ENCODE measurements around the gene FPR2. TPM values are rescaled to one million over a fixed set of nuclear protein-coding genes. Genes with fewer than 3 reads are reported as not detected.
"Not testable (repeated sequence)": the region's sequence is repeated elsewhere in the genome, so short reads cannot be mapped to it uniquely, and the experiment has no call there.

FPR2 gene
- total and polyA plus RNA-seq, 3 experiments from 2014 or later = not detected

GRCh38 chr19:51799774-51800472, 38.9 kb downstream of the FPR2 start:
- Mint-ChIP-seq H3K27me3 (peaks cover 7 to 22% of the 10 kb centered on the region in 2 donors), H3K4me3 (no peak overlapping the region), H3K4me1 (no peaks in the 10 kb centered on the region), H3K27ac (no peak overlapping the region), H3K36me3 (no peaks in the 10 kb centered on the region), H3K9me3 (peaks cover 0 to 23% (median 14%) of the 10 kb centered on the region in 5 donors)
- Histone ChIP-seq H3K4me3 (ENCODE audit: low read length) (no peak overlapping the region), H3K36me3 (ENCODE audit: insufficient read depth, low read length) (no peaks in the 10 kb centered on the region), H3K9me3 (ENCODE audit: low read length) (no peaks in the 10 kb centered on the region), H3K27me3 (ENCODE audit: insufficient read depth, low read length, poor library complexity, severe bottlenecking) (no peaks in the 10 kb centered on the region), H3K4me1 (ENCODE audit: insufficient read depth, low read length) (no peaks in the 10 kb centered on the region), H3K27ac (ENCODE audit: low read depth, low read length) (peak overlapping the region; percentile 80)
- POLR2A ChIA-PET = no interaction called here
- no peak for DNase-seq
- CTCF ChIA-PET = no interaction called here

- Mint-ChIP-seq H3K27me3 (peaks cover 7 to 22% of the 10 kb centered on the region in 2 donors), H3K4me3 (no peak overlapping the region), H3K27ac (no peak overlapping the region), H3K36me3 (no peaks in the 10 kb centered on the region), H3K9me3 (peaks cover 0 to 23% (median 14%) of the 10 kb centered on the region in 5 donors), H3K4me1 (no peaks in the 10 kb centered on the region)
- no peaks in the 10 kb centered on the region for H3K4me1 ChIP-seq (ENCODE audit: insufficient read depth, low read length)
- peak overlapping the region; percentile 80 for H3K27ac ChIP-seq (ENCODE audit: low read depth, low read length)
- no peak overlapping the region for H3K4me3 ChIP-seq (ENCODE audit: low read length)
- CTCF ChIA-PET = no interaction called here
- no peaks in the 10 kb centered on the region for H3K9me3 ChIP-seq (ENCODE audit: low read length)
- no peaks in the 10 kb centered on the region for H3K36me3 ChIP-seq (ENCODE audit: insufficient read depth, low read length)
- no peak for DNase-seq
- no peaks in the 10 kb centered on the region for H3K27me3 ChIP-seq (ENCODE audit: insufficient read depth, low read length, poor library complexity, severe bottlenecking)
- POLR2A ChIA-PET = no interaction called here
Measured at GRCh38 chr19:51800473-51801244, 39.7 kb downstream of the FPR2 start.

- H3K27me3 Mint-ChIP-seq = peaks cover 0 to 14% of the 10 kb centered on the region in 2 donors
- no peak overlapping the region for H3K4me3 Mint-ChIP-seq
- no peaks in the 10 kb centered on the region for H3K9me3 ChIP-seq (ENCODE audit: low read length)
- H3K27ac Mint-ChIP-seq = no peak overlapping the region
- no peaks in the 10 kb centered on the region for H3K4me1 Mint-ChIP-seq
- no peaks in the 10 kb centered on the region for H3K36me3 ChIP-seq (ENCODE audit: insufficient read depth, low read length)
- H3K36me3 Mint-ChIP-seq = no peaks in the 10 kb centered on the region
- ChIA-PET CTCF (no interaction called here), POLR2A (no interaction called here)
- no peaks in the 10 kb centered on the region for H3K4me1 ChIP-seq (ENCODE audit: insufficient read depth, low read length)
- H3K4me3 ChIP-seq (ENCODE audit: low read length) = no peak overlapping the region
- DNase-seq = no peak
- H3K9me3 Mint-ChIP-seq = peaks cover 0 to 18% (median 11%) of the 10 kb centered on the region in 5 donors
- H3K27ac ChIP-seq (ENCODE audit: low read depth, low read length) = no peak overlapping the region
- no peaks in the 10 kb centered on the region for H3K27me3 ChIP-seq (ENCODE audit: insufficient read depth, low read length, poor library complexity, severe bottlenecking)
Measured at GRCh38 chr19:51802775-51803174, 41.8 kb downstream of the FPR2 start.

GRCh38 chr19:51803519-51803918, 42.5 kb downstream of the FPR2 start:
- no peak for DNase-seq
- Histone ChIP-seq H3K4me3 (ENCODE audit: low read length) (no peak overlapping the region), H3K9me3 (ENCODE audit: low read length) (no peaks in the 10 kb centered on the region), H3K27me3 (ENCODE audit: insufficient read depth, low read length, poor library complexity, severe bottlenecking) (no peaks in the 10 kb centered on the region), H3K4me1 (ENCODE audit: insufficient read depth, low read length) (no peaks in the 10 kb centered on the region), H3K36me3 (ENCODE audit: insufficient read depth, low read length) (no peaks in the 10 kb centered on the region), H3K27ac (ENCODE audit: low read depth, low read length) (peak overlapping the region; percentile 30)
- Mint-ChIP-seq H3K9me3 (peaks cover 0 to 15% (median 12%) of the 10 kb centered on the region in 5 donors), H3K27ac (no peak overlapping the region), H3K4me1 (no peaks in the 10 kb centered on the region), H3K27me3 (peaks cover 0 to 11% of the 10 kb centered on the region in 2 donors), H3K4me3 (no peak overlapping the region), H3K36me3 (no peaks in the 10 kb centered on the region)
- CTCF ChIA-PET = no interaction called here
- POLR2A ChIA-PET = no interaction called here

GRCh38 chr19:51803967-51804366, 43.0 kb downstream of the FPR2 start:
- Mint-ChIP-seq H3K27me3 (peaks cover 0 to 11% of the 10 kb centered on the region in 2 donors), H3K4me1 (no peaks in the 10 kb centered on the region), H3K4me3 (no peak overlapping the region), H3K27ac (no peak overlapping the region), H3K36me3 (no peaks in the 10 kb centered on the region), H3K9me3 (peaks cover 4 to 15% (median 10%) of the 10 kb centered on the region in 5 donors)
- ChIA-PET CTCF (no interaction called here), POLR2A (no interaction called here)
- no peaks in the 10 kb centered on the region for H3K27me3 ChIP-seq (ENCODE audit: insufficient read depth, low read length, poor library complexity, severe bottlenecking)
- H3K9me3 ChIP-seq (ENCODE audit: low read length) = no peaks in the 10 kb centered on the region
- H3K36me3 ChIP-seq (ENCODE audit: insufficient read depth, low read length) = no peaks in the 10 kb centered on the region
- H3K27ac ChIP-seq (ENCODE audit: low read depth, low read length) = peak overlapping the region; percentile 30
- no peak overlapping the region for H3K4me3 ChIP-seq (ENCODE audit: low read length)
- DNase-seq = no peak
- H3K4me1 ChIP-seq (ENCODE audit: insufficient read depth, low read length) = no peaks in the 10 kb centered on the region

GRCh38 chr19:51804789-51805188, 43.8 kb downstream of the FPR2 start:
- H3K36me3 ChIP-seq (ENCODE audit: insufficient read depth, low read length); H3K36me3 Mint-ChIP-seq; POLR2A ChIA-PET; H3K27me3 ChIP-seq (ENCODE audit: insufficient read depth, low read length, poor library complexity, severe bottlenecking); H3K4me3 Mint-ChIP-seq; CTCF ChIA-PET; H3K4me1 ChIP-seq (ENCODE audit: insufficient read depth, low read length); H3K27ac Mint-ChIP-seq; H3K4me1 Mint-ChIP-seq; H3K27me3 Mint-ChIP-seq; H3K9me3 ChIP-seq (ENCODE audit: low read length); H3K4me3 ChIP-seq (ENCODE audit: low read length); DNase-seq: not testable (repeated sequence)
- H3K9me3 Mint-ChIP-seq = peaks cover 8 to 15% (median 11%) of the 10 kb centered on the region in 5 donors
- peak overlapping the region; percentile 31 for H3K27ac ChIP-seq (ENCODE audit: low read depth, low read length)

- H3K27ac Mint-ChIP-seq; CTCF ChIA-PET; POLR2A ChIA-PET; H3K4me3 Mint-ChIP-seq; H3K27me3 ChIP-seq (ENCODE audit: insufficient read depth, low read length, poor library complexity, severe bottlenecking); H3K27me3 Mint-ChIP-seq; H3K36me3 Mint-ChIP-seq; DNase-seq; H3K4me1 ChIP-seq (ENCODE audit: insufficient read depth, low read length); H3K36me3 ChIP-seq (ENCODE audit: insufficient read depth, low read length); H3K9me3 ChIP-seq (ENCODE audit: low read length); H3K4me1 Mint-ChIP-seq; H3K4me3 ChIP-seq (ENCODE audit: low read length): not testable (repeated sequence)
- peak overlapping the region; percentile 31 for H3K27ac ChIP-seq (ENCODE audit: low read depth, low read length)
- peaks cover 4 to 11% (median 11%) of the 10 kb centered on the region in 5 donors for H3K9me3 Mint-ChIP-seq
Measured at GRCh38 chr19:51805396-51805795, 44.4 kb downstream of the FPR2 start.

- CTCF ChIA-PET; DNase-seq; H3K27ac Mint-ChIP-seq; H3K4me1 ChIP-seq (ENCODE audit: insufficient read depth, low read length); H3K9me3 ChIP-seq (ENCODE audit: low read length); H3K4me3 ChIP-seq (ENCODE audit: low read length); H3K36me3 Mint-ChIP-seq; H3K36me3 ChIP-seq (ENCODE audit: insufficient read depth, low read length); H3K27me3 Mint-ChIP-seq; H3K4me1 Mint-ChIP-seq; H3K4me3 Mint-ChIP-seq; H3K27me3 ChIP-seq (ENCODE audit: insufficient read depth, low read length, poor library complexity, severe bottlenecking); POLR2A ChIA-PET: not testable (repeated sequence)
- H3K9me3 Mint-ChIP-seq = peaks cover 8 to 15% (median 13%) of the 10 kb centered on the region in 5 donors
- H3K27ac ChIP-seq (ENCODE audit: low read depth, low read length) = peak overlapping the region; percentile 43
Measured at GRCh38 chr19:51806571-51806970, 45.6 kb downstream of the FPR2 start.
